Stimulated activated CD8-positive, alpha-beta memory T cell treated with anti-CD3 and anti-CD28 coated beads, Interleukin-12 subunit alpha, Interleukin-12 subunit beta, amount 100 ng/mL, for 24 hours (primary cell): ENCODE measurements around the gene SMG6.
"Not testable (repeated sequence)": the region's sequence is repeated elsewhere in the genome, so short reads cannot be mapped to it uniquely, and the experiment has no call there.

Source experiments
- DNase-seq: peaks from one replicate; pipeline ENCODE4 v3.0.0-alpha.2; 2020; ENCODE audit errors: extremely low read depth

SMG6 gene

GRCh38 chr17:2178798-2179501 is 124.6 kb downstream of the SMG6 start:
- no peak for DNase-seq

- no peak for DNase-seq
Observed at GRCh38 chr17:2177235-2177811, 126.3 kb downstream of the SMG6 start.

- DNase-seq, result no peak
Observed at GRCh38 chr17:2176499-2177169, 127.0 kb downstream of the SMG6 start.

GRCh38 chr17:2175294-2175628 is 128.3 kb downstream of the SMG6 start:
- DNase-seq, result no peak

GRCh38 chr17:2174468-2175293 is 128.9 kb downstream of the SMG6 start:
- no peak for DNase-seq

GRCh38 chr17:2174014-2174413 is 129.6 kb downstream of the SMG6 start:
- DNase-seq, result no peak

- DNase-seq, result no peak
Observed at GRCh38 chr17:2172999-2173398, 130.6 kb downstream of the SMG6 start.

- DNase-seq, result no peak
Observed at GRCh38 chr17:2172077-2172851, 131.3 kb downstream of the SMG6 start.

- no peak for DNase-seq
Observed at GRCh38 chr17:2171702-2172076, 131.9 kb downstream of the SMG6 start.

GRCh38 chr17:2170023-2170422 is 133.6 kb downstream of the SMG6 start:
- no peak for DNase-seq

GRCh38 chr17:2165723-2166122 is 137.9 kb downstream of the SMG6 start:
- DNase-seq, result not testable (repeated sequence)

- no peak for DNase-seq
Observed at GRCh38 chr17:2158396-2158780, 145.2 kb downstream of the SMG6 start.

- DNase-seq, result no peak
Observed at GRCh38 chr17:2157675-2158395, 145.8 kb downstream of the SMG6 start.

- no peak for DNase-seq
Observed at GRCh38 chr17:2157081-2157480, 146.5 kb downstream of the SMG6 start.

- DNase-seq, result no peak
Observed at GRCh38 chr17:2156666-2157065, 146.9 kb downstream of the SMG6 start.

- DNase-seq, result no peak
Observed at GRCh38 chr17:2155573-2155972, 148.0 kb downstream of the SMG6 start.

GRCh38 chr17:2151358-2152033 is 152.1 kb downstream of the SMG6 start:
- no peak for DNase-seq

GRCh38 chr17:2150806-2151205 is 152.8 kb downstream of the SMG6 start:
- no peak for DNase-seq

GRCh38 chr17:2149934-2150333 is 153.7 kb downstream of the SMG6 start:
- no peak for DNase-seq

GRCh38 chr17:2146132-2146871 is 157.3 kb downstream of the SMG6 start:
- no peak for DNase-seq
